Measurements from ENCODE around the gene HTRA1.

Gene HTRA1

DNA sequence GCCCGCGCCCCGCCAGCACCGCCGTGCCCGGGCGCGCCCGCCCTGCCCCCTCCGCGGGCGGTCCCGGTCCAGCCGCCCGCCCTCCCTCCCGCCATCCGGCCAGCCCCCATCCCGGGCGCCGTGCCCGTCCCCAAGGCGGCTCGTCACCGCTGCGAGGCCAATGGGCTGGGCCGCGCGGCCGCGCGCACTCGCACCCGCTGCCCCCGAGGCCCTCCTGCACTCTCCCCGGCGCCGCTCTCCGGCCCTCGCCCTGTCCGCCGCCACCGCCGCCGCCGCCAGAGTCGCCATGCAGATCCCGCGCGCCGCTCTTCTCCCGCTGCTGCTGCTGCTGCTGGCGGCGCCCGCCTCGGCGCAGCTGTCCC lies at the start of gene HTRA1:
TSS of gene HTRA1 (plus strand) at position 187 of the 362 bp plus-strand sequence. CDS start at position 287, 100 bp downstream.
- DNase-seq (ENCODE audit: low read depth, low spot score), result no peak
- H3K27ac ChIP-seq, result peak within 1 kb of the TSS; percentile 26

DNA sequence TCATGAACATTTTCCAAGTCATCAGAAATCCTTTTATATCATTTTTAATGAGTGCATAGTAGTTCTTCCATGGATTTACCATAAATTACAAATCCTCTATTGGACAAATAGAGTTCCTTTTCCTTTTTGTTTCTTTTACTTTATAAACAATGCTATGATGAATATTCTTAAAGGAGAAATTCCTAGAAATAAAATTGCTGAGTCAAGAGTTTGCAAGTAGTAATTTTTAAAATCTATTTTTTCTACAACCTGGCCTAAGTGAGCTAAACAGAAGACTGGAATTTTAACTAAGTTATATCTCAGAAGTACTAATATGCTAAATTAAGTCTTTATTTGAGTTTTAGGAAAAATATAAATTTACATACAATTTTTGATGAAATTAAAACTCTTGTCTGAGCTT lies 48.0 kb upstream of the HTRA1 start:
- no peak overlapping the region for H3K27ac ChIP-seq
- DNase-seq (ENCODE audit: low read depth, low spot score), result no peak

DNA sequence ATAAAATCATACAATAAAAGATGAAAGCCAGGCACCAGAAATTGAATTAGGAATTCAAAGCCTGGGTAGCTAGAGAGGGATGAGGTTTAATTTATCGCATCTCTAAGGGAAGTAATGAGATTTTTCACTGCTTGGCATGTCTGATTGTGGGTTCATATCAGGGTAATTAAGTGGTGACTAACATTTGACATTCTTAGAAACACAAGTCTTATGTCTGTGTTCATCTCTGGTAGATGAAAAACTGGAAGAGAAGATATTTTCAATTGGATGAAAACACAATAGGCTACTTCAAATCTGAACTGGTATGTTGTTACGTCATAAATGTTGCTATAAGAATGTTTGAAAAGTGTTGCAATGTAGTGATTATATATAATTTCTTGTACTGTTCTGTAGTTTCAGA lies 43.7 kb upstream of the HTRA1 start:
- H3K27ac ChIP-seq, result peak overlapping the region; percentile 94

DNA sequence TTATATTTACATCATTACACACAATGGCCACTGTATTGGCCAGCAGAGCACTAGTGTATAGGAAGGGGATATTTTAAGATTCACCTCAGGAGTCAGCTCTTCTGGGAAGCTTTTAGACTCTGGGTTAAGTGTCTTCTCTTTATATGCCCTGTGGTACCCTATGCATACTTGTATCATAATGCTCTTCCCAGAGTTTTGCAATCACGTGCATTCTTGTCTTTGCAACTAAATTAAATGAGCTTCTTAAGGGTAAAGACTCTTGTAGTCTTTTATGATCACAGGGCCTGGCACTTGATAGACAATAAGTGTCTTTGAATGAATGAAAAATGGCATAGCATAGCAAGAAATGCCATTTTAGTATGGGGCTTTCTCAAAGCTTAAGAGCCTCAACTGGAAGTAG lies 42.3 kb upstream of the HTRA1 start:
- no peak for DNase-seq (ENCODE audit: low read depth, low spot score)
- peak overlapping the region; percentile 94 for H3K27ac ChIP-seq

More for the DNA sequence above, 43.7 kb upstream of the HTRA1 start:
- no peak for DNase-seq (ENCODE audit: low read depth, low spot score)

DNA sequence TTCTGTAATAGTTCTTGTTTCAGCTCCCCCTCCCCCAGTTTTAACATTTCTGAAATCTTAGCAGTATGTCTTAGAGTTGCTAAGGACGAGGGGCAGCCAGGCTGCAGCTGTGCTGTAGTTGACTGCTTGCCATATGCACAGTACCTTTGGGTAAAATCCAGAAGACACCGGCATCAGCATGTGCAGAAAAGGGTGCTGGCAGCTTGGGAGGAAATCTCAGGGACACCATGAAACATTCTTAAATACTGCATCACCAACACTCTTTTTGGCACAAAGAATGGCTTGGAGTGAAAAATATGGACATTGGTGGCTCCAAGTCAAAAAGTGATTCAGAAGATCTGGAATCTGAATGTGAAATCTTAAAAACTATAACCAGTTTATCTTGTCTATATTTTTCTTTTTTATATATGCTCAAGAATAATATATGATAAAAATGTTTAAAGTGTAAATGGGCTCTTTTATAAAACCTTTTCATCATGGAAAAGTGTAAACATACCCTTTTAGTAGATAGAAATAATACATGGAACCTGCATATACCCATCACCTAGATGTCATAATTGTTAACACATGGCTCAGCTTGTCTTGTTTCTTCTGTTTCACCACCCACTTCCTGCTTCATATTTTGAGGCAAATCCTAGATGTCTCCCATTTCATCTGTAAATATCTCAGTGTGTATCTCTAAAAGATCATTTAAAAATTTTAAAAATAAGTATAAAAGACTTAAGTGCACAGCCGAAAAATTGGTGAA lies 41.3 kb upstream of the HTRA1 start:
- no peak for DNase-seq (ENCODE audit: low read depth, low spot score)
- H3K27ac ChIP-seq, result peak overlapping the region; percentile 94

- DNase-seq (ENCODE audit: low read depth, low spot score), result no peak
- peak overlapping the region; percentile 94 for H3K27ac ChIP-seq
Observed at GRCh38 chr10:122420624-122421007, 40.7 kb upstream of the HTRA1 start.

DNA sequence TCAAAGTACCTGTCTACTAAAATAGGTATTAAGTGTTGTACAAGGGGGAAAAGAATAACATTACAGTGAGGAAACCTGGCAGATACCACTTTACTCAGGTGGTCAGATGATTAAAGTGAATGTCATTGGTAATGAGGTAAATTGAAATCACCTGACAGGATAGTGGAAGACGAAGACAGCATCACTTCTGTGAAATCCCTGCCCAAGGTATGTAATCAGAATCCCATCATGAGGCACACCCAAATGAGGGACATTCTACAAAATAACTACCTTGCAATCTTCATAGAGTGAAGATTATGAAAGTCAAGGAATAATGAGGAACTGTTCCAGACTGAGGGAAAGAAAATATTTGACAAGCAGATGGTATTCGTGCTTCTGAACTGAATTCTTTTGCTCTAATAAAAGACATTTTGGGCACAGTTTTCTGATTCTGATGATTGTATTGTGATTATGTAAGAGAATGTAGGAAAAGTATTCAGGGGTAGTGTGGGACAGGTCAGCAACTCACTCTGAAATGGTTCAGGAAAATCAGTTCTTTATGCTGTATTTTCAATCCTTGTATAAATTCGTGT lies 40.2 kb upstream of the HTRA1 start:
- DNase-seq (ENCODE audit: low read depth, low spot score), result no peak

DNA sequence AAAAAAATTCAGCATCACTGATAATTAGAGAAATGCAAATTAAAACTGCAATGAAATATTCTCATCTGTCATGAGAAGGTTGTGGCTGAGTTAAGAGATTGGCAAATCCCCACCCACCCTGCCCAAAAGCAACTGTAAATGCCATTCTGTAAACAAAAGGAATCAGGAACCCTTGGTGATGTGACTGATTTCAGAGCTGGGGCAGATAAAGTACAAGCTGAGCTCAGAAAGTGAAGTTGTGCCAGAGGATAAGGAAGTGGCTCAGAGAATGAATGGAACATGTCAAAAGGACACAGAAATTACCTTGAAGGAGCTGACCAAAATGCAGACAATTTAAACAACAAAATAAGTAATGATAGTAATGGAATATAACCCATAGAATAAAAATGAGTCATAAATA lies 39.6 kb upstream of the HTRA1 start:
- H3K27ac ChIP-seq, result peak overlapping the region; percentile 94
- no peak for DNase-seq (ENCODE audit: low read depth, low spot score)

More for the DNA sequence above, 40.2 kb upstream of the HTRA1 start:
- H3K27ac ChIP-seq, result peak overlapping the region; percentile 94

DNA sequence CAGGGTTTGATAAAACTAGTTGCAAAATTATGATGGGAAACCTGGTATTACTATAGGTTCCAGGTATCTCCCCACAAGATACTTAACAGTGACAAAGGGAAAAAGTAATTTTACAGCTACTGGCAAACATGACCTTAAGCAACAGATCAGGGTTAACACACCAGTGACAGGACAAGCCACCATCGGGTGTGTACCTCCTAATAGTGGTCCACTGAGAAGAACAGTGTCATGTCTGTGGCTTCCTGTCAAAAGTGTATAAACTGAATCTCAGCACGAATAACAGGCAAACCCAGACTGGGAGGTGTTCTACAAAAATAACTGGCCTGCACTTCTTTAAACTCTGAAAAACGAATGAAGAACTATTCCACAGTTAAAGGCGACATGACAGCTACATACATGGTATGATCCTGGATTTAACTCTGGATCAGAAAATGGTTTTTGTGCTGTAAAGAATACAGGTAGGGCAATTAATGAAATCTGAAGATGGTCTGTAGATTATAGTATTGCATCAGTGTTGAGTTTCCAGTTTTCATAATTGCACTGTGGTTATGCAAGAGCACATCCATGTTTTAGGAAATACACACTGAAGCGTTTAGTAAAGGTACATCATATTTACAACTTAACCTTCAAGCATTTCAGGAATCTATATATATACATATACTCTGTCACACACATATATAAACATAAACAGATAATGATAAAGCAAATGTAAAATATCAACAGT lies 38.9 kb upstream of the HTRA1 start:
- no peak for DNase-seq (ENCODE audit: low read depth, low spot score)
- H3K27ac ChIP-seq, result peak overlapping the region; percentile 94

DNA sequence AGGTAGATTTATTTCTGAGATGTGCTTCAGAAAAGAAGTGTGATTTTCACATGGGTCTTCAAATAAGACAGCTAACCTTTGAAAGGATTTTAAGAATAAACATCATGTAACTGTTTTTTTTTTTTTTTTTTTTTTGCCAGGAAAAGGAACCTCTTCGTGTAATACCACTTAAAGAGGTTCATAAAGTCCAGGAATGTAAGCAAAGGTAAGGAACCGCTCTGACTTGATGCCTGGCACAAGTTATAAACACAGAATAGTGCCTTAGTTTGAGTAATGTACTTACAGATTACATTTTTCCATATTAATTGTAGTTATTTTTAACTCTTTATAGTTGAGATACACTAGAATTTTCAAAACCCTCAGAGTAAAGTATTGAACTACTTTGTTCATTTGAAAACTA lies 37.3 kb upstream of the HTRA1 start:
- no peak overlapping the region for H3K27ac ChIP-seq
- DNase-seq (ENCODE audit: low read depth, low spot score), result no peak

DNA sequence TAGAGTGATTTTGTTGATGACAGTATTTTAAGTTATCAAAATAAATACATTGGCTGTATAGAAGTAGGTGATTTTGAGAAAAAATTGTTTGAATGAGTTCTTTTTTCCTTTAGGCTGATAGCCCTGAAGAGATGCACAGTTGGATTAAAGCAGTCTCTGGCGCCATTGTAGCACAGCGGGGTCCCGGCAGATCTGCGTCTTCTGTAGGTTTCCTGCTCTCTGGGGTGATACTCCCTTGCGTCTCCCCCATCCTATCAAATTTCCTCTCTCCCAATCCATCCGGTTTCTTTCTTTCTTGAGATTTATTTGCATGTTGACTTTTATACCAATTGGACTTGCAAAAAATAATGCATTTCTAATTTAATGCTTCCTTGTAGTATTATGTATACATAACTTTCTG lies 34.5 kb upstream of the HTRA1 start:
- no peak for DNase-seq (ENCODE audit: low read depth, low spot score)
- no peak overlapping the region for H3K27ac ChIP-seq

- H3K27ac ChIP-seq, result no peak overlapping the region
- DNase-seq (ENCODE audit: low read depth, low spot score), result no peak
Observed at GRCh38 chr10:122427280-122427679, 34.1 kb upstream of the HTRA1 start.

DNA sequence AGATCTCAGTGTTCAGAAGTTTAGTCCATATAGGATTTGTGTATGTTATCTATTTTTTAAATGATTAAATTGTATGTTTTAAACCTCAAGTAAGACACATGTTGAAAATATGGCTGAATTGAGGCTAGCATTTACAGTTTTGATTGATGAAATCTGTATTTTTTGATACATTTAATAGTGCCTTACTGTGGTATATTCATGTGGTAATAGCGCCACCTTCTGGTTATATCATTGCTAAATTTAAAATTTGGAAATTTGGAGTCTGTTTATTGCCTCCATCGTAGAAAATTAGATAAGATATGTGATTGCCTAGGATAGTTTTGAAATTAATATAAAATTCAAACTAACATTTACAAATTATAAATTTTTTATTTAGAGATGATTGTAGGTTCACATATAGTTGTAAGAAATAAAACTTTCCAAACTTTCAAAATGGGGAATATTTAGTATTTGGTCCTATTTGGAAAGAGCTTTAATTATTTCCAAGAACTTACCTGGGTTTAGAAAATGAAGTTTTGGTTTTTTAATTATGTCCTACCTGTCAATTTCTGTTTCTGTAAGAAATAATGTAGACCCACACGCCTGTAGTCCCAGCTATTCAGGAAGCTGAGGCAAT lies 26.0 kb upstream of the HTRA1 start:
- DNase-seq (ENCODE audit: low read depth, low spot score), result no peak
- no peak overlapping the region for H3K27ac ChIP-seq

DNA sequence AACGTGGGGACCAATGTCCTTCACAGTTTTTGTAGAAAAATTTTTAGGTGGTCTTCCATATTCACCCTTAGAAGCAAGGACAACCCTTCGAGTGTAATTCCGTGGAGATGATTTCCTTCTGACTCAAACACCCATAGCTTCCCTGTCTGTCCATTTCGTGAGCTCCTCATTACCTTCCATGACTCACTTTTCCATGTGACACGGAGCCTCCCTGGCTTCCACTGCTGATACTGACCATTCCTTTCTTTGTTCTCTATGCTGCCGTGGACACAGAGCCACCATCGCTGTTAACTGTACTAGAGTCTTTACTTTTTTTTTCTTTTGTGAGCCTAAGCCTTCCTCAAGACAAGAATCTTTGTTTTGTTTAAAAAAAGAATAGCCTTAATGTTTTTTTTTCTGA lies 19.4 kb upstream of the HTRA1 start:
- DNase-seq (ENCODE audit: low read depth, low spot score), result peak; percentile 26
- peak overlapping the region; percentile 45 for H3K27ac ChIP-seq

GRCh38 chr10:122445469-122445868 lies 15.9 kb upstream of the HTRA1 start:
- DNase-seq (ENCODE audit: low read depth, low spot score), result no peak
- no peak overlapping the region for H3K27ac ChIP-seq

DNA sequence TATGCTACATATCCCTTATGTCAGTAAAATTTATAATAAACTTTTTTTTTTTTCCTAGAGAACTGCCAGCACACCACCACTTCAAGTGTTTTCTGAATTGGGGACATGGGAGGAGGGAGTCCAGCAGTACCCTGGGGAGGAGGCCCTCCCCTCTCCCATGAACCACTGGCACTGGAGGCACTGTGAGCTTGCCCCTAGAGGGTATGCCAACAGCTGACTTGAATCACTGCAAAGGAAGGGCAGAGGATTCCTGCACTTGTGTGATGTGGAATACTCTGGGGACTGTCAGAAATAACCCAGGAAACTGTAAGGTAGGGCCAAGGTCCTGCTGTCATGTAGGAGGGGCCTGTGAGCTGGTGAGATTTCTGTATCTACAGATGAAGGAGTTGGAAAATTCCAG lies 15.4 kb upstream of the HTRA1 start:
- no peak for DNase-seq (ENCODE audit: low read depth, low spot score)
- H3K27ac ChIP-seq, result no peak overlapping the region

DNA sequence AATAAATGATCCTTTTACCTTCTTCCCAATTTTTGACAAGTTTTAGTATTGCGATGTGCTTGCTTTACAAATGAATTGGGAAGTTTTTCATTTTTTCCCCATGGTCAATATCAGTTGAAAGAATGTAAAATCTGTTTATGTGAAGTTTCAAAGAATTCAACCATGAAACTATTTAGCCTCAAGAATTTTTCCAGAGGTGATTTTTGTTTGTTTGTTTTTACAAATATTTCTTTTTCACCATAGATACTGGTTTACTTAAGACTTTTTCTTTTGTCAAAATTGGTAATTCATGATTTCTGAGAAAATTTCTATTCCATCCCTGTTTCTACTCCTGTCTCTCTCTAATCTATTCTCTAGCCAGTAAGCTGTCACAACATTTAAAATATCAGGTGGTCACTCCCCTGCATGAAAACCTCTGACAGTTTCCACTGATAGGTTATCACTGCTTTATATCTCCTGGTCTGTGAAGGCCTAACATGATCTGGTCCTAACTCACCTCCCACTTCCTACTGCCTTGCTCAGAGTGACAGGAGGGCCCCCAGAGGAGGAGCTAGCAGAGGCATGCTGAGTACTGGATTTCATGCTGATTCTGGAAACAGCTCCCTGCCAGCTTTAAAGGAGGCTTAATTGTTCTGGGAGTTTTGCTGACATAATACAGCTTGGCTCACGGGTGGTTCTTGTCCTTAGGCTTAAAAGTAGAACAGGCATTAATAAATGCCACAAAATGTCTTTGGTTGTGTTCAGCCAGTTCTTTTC lies 14.5 kb upstream of the HTRA1 start:
- H3K27ac ChIP-seq, result no peak overlapping the region
- DNase-seq (ENCODE audit: low read depth, low spot score), result no peak

DNA sequence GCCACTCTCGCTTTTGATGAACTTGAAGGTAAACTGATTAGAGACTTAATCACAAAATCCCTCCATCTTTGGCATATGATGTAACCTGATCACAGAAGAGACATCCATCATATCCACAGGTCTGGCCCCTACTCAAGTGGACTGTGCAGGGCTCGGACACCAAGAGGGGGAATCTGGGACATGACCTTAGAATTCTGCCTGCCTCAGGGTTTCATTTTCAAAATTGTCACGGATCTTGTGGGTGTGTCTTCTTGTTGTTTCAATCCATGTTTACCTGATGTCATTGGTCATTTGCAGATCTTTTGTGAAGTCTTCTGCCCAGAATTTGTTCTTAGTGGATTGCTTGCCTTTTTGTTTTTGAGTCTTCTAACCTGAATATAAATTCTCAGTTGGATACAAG lies 12.8 kb upstream of the HTRA1 start:
- no peak for DNase-seq (ENCODE audit: low read depth, low spot score)
- H3K27ac ChIP-seq, result no peak overlapping the region

GRCh38 chr10:122449153-122449552 lies 12.2 kb upstream of the HTRA1 start:
- DNase-seq (ENCODE audit: low read depth, low spot score), result no peak
- H3K27ac ChIP-seq, result no peak overlapping the region

- DNase-seq (ENCODE audit: low read depth, low spot score), result no peak
Observed at GRCh38 chr10:122450353-122450990, 10.9 kb upstream of the HTRA1 start.

More at GRCh38 chr10:122450353-122450990, 10.9 kb upstream of the HTRA1 start:
- no peak overlapping the region for H3K27ac ChIP-seq

Data from epithelial cell of prostate (primary cell).